ENCODE measurements around the gene F2. TPM values are rescaled to one million over a fixed set of nuclear protein-coding genes. Genes with fewer than 3 reads are reported as not detected.

F2 gene
- total RNA-seq, 2 donors from 2014 or later = 1.2 TPM; not detected in 1

- no peak for DNase-seq
- Histone ChIP-seq H3K27ac (no peak overlapping the region), H3K36me3 (peaks cover 28% of the 10 kb centered on the region), H3K9me3 (no peaks in the 10 kb centered on the region), H3K27me3 (no peaks in the 10 kb centered on the region), H3K4me3 (no peak overlapping the region), H3K4me1 (peaks cover 22% of the 10 kb centered on the region), H3K9ac (ENCODE audit: low read depth in 2 of 2, low read length in 2 of 2) (no peak overlapping the region)
- TF ChIP-seq CTCF (IDR thresholded peaks at IDR 0.05) = no peak
- intact Hi-C loops (cut with DNase I) = no loop called here
These were observed 40.8 kb upstream of the F2 start for GRCh38 chr11:46677991-46678740.

- H3K36me3 ChIP-seq = peaks cover 28% of the 10 kb centered on the region
- H3K4me1 ChIP-seq = peaks cover 22% of the 10 kb centered on the region
- TF ChIP-seq CTCF (IDR thresholded peaks at IDR 0.05) = no peak
- H3K27me3 ChIP-seq = no peaks in the 10 kb centered on the region
- no peaks in the 10 kb centered on the region for H3K9me3 ChIP-seq
- DNase-seq = no peak
- H3K4me3 ChIP-seq = no peak overlapping the region
- no peak overlapping the region for H3K9ac ChIP-seq (ENCODE audit: low read depth in 2 of 2, low read length in 2 of 2)
- no peak overlapping the region for H3K27ac ChIP-seq
- intact Hi-C loops (cut with DNase I) = no loop called here
These were observed 40.3 kb upstream of the F2 start for GRCh38 chr11:46678741-46679130.

DNA sequence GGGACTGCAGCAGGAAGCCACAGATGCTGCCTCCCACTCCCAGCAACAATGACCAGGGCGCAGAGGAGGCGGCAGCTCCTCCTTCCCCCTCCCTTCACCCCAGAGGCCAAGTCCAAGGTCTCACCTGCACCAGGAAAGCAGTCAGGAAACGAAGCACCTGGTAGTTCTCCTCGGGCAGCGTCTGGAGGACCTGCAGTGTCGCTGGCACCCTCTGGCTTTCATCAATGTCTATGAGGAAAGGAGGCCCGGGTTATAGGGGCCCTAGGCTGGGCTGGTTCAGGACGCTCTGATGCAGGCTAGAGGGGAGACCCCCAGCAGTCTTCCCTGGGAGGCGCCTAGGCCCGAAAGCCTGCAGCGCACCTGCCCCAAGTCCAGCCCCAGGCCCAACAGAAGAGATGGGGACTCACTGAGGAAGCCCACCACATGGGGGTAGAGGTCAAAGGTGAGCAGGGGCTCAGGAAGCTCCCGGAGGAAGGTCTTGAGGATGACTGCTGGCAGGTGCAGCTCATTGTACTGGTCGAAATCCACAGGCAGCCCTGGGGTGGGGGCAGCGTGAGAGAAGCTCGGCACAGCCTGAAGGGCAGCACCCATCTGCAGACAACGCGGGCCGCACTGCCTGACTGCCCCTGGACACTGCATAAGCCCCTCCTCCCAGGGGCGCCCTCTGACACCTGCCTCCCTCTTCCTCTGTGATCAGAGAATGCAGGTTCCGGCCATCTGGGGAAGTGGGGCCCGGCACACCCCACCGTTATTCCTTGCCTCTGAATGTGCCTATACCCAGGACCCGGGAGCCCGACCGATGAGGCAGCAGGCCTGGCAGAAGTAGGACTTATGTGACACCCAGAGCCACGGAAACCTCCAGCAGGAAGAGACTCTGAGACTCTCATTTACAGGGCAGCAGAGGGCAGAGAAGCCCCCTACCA, 39.5 kb upstream of the F2 start:
- no peak overlapping the region for H3K4me3 ChIP-seq
- intact Hi-C loops (cut with DNase I) = no loop called here
- H3K27me3 ChIP-seq = no peaks in the 10 kb centered on the region
- no peaks in the 10 kb centered on the region for H3K9me3 ChIP-seq
- peaks cover 28% of the 10 kb centered on the region for H3K36me3 ChIP-seq
- DNase-seq = no peak
- no peak overlapping the region for H3K9ac ChIP-seq (ENCODE audit: low read depth in 2 of 2, low read length in 2 of 2)
- peaks cover 14% of the 10 kb centered on the region for H3K4me1 ChIP-seq
- TF ChIP-seq CTCF (IDR thresholded peaks at IDR 0.05) = no peak
- no peak overlapping the region for H3K27ac ChIP-seq

- no peak for DNase-seq
- Histone ChIP-seq H3K9me3 (no peaks in the 10 kb centered on the region), H3K27me3 (no peaks in the 10 kb centered on the region), H3K4me1 (peaks cover 8% of the 10 kb centered on the region), H3K9ac (ENCODE audit: low read depth in 2 of 2, low read length in 2 of 2) (no peak overlapping the region), H3K36me3 (peaks cover 28% of the 10 kb centered on the region), H3K4me3 (no peak overlapping the region), H3K27ac (no peak overlapping the region)
- intact Hi-C loops (cut with DNase I) = no loop called here
- TF ChIP-seq CTCF (IDR thresholded peaks at IDR 0.05) = no peak
These were observed 38.8 kb upstream of the F2 start for GRCh38 chr11:46680164-46680760.

DNA sequence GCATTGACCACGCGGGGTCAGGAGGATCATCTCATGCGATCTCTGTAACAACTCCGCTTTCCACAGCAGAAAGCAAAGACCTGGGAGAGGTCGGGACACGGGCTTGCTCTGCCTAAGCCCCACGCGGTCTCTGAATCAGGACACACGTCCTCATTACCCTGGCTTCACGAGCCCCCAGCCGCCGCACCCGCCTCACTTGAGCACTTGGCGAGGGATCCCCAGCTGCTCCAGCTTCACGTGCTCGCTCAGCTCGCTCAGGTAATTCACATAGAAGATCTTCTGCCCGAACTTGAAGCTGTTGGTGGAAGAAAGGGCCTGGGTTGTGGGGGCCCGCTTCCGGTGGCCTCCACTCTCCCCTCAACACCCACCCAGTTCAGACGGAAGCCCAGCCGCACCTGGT, 38.2 kb upstream of the F2 start:
- Histone ChIP-seq H3K4me1 (peaks cover 3% of the 10 kb centered on the region), H3K4me3 (no peak overlapping the region), H3K36me3 (peaks cover 29% of the 10 kb centered on the region), H3K9me3 (no peaks in the 10 kb centered on the region), H3K9ac (ENCODE audit: low read depth in 2 of 2, low read length in 2 of 2) (no peak overlapping the region), H3K27me3 (no peaks in the 10 kb centered on the region), H3K27ac (no peak overlapping the region)
- DNase-seq = no peak
- no peak for TF ChIP-seq CTCF (IDR thresholded peaks at IDR 0.05)
- intact Hi-C loops (cut with DNase I) = no loop called here

Measured in colonic mucosa (tissue), 4 donors.